GM23338 (cell line): ENCODE data around the gene CLEC3B. TPM values are rescaled to one million over a fixed set of nuclear protein-coding genes. Genes with fewer than 3 reads are reported as not detected.

Experiments
- ATAC-seq: fragments of 200-7000 bp; cut with Tn5 transposase; 3 replicates; pipeline ENCODE4 v1.9.1; 2020
- DNase-seq: peaks from one replicate; pipeline ENCODE4 v3.0.0-alpha.2; 2015; ENCODE audit warnings: low spot score
- H2AFZ ChIP-seq: fragments of 200-600 bp; sonication (generic); 2 replicates; pipeline ENCODE4 v1.8.0; 2016; ENCODE audit warnings: antibody characterized with exemption, mild to moderate bottlenecking, moderate library complexity
- H3F3A ChIP-seq: fragments of 200-600 bp; sonication (generic); replicated peaks from 2 replicates; pipeline ENCODE4 v1.8.0; 2017; ENCODE audit warnings: antibody characterized with exemption, mixed run types, low read depth
- H3K27ac ChIP-seq: fragments of 200-600 bp; sonication (generic); 2 replicates; pipeline ENCODE4 v1.6.1; 2016; ENCODE audit warnings: low read depth
- H3K27me3 ChIP-seq: fragments of 200-600 bp; sonication (generic); 2 replicates; pipeline ENCODE4 v1.8.0; 2016; ENCODE audit warnings: mild to moderate bottlenecking, mixed run types, moderate library complexity; ENCODE audit not compliant: insufficient read depth
- H3K36me3 ChIP-seq: fragments of 200-600 bp; sonication (generic); 2 replicates; pipeline ENCODE4 v1.8.0; 2016; ENCODE audit warnings: mild to moderate bottlenecking; ENCODE audit not compliant: insufficient read depth
- H3K4me1 ChIP-seq: fragments of 200-600 bp; sonication (generic); 2 replicates; pipeline ENCODE4 v1.8.0; 2016; ENCODE audit warnings: mild to moderate bottlenecking, moderate library complexity; ENCODE audit not compliant: insufficient read depth
- H3K4me2 ChIP-seq: fragments of 200-600 bp; sonication (generic); 2 replicates; pipeline ENCODE4 v1.7.1; 2017; ENCODE audit warnings: mixed run types
- H3K4me3 ChIP-seq: fragments of 200-600 bp; sonication (generic); 2 replicates; pipeline ENCODE4 v1.6.1; 2016; ENCODE audit warnings: mixed run types
- H3K79me2 ChIP-seq: fragments of 200-600 bp; sonication (generic); replicated peaks from 2 replicates; pipeline ENCODE4 v1.8.0; 2017; ENCODE audit warnings: mild to moderate bottlenecking; ENCODE audit not compliant: insufficient read depth
- H3K9me2 ChIP-seq: fragments of 200-600 bp; sonication (generic); 2 replicates; pipeline ENCODE4 v1.8.0; 2017; ENCODE audit not compliant: insufficient read depth
- H4K20me1 ChIP-seq: fragments of 200-600 bp; sonication (generic); replicated peaks from 2 replicates; pipeline ENCODE4 v1.8.0; 2017; ENCODE audit warnings: mild to moderate bottlenecking; ENCODE audit not compliant: insufficient read depth
- H3K27ac Mint-ChIP-seq: 2 replicates; pipeline ENCODE4 v1.8.0; 2020; ENCODE audit warnings: inconsistent platforms, mild to moderate bottlenecking, moderate library complexity, mixed read lengths
- H3K27me3 Mint-ChIP-seq: 3 replicates; pipeline ENCODE4 v1.8.0; 2022; ENCODE audit warnings: low read depth, mild to moderate bottlenecking, moderate library complexity, mixed read lengths, inconsistent platforms; ENCODE audit not compliant: insufficient read depth, poor library complexity
- H3K36me3 Mint-ChIP-seq: 3 replicates; pipeline ENCODE4 v1.8.0; 2021; ENCODE audit warnings: low read depth, mild to moderate bottlenecking, inconsistent platforms, moderate library complexity, mixed read lengths
- H3K4me1 Mint-ChIP-seq: 3 replicates; pipeline ENCODE4 v1.8.0; 2020; ENCODE audit warnings: mild to moderate bottlenecking, inconsistent platforms, mixed read lengths
- H3K4me3 Mint-ChIP-seq: 3 replicates; pipeline ENCODE4 v1.8.0; 2021; ENCODE audit warnings: moderate library complexity, mild to moderate bottlenecking, inconsistent platforms, mixed read lengths
- H3K9me3 Mint-ChIP-seq: 3 replicates; pipeline ENCODE4 v1.8.0; 2020; ENCODE audit warnings: moderate library complexity, mild to moderate bottlenecking, inconsistent platforms, mixed read lengths
- CREB1 ChIP-seq: fragments of 250-450 bp; sonication (Bioruptor Pico); IDR thresholded peaks from 2 replicates; pipeline ENCODE4 v1.5.0; 2020; ENCODE audit warnings: low read depth, mild to moderate bottlenecking, moderate library complexity
- EZH2 ChIP-seq: fragments of 200-600 bp; sonication (generic); IDR thresholded peaks from one replicate; pipeline ENCODE4 v1.8.0; 2017; ENCODE audit warnings: antibody characterized with exemption, mild to moderate bottlenecking, low read depth; ENCODE audit not compliant: unreplicated experiment
- JUNB ChIP-seq: IDR thresholded peaks from one replicate; pipeline ENCODE4 v1.6.1; 2016; ENCODE audit warnings: antibody characterized with exemption; ENCODE audit not compliant: unreplicated experiment
- POLR2AphosphoS5 ChIP-seq: IDR thresholded peaks from 2 replicates; pipeline ENCODE4 v1.6.1; 2016; ENCODE audit warnings: antibody characterized with exemption, low read depth
- STAT1 ChIP-seq: IDR thresholded peaks from one replicate; pipeline ENCODE4 v1.6.1; 2016; ENCODE audit warnings: antibody characterized with exemption; ENCODE audit not compliant: unreplicated experiment
- ZNF331 ChIP-seq: fragments of 250-450 bp; sonication (Bioruptor Pico); IDR thresholded peaks from 2 replicates; pipeline ENCODE4 v1.5.0; 2020; ENCODE audit warnings: low read depth, mild to moderate bottlenecking, moderate library complexity
- polyA plus RNA-seq: library from polyadenylated mRNA; unstranded; fragments of >200 nt; fragmentation: Nextera tagmentation; extraction: Ambion mirVana; gene quantifications from 2 replicates; pipeline ENCODE4 v1.2.1, GENCODE V29; 2016
- total RNA-seq: library from RNA; depleted of rRNA; stranded (reverse); fragments of >200 nt; shearing (Covaris generic); gene quantifications from 2 replicates; pipeline ENCODE4 v1.2.3, GENCODE V29; 2014
- TF ChIP-seq, protein P1 (sequence below): fragments of 250-450 bp; sonication (Bioruptor Pico); IDR thresholded peaks from 2 replicates; pipeline ENCODE4 v1.5.0; 2020; ENCODE audit warnings: mild to moderate bottlenecking, moderate library complexity
- TF ChIP-seq, protein P2 (sequence below): IDR thresholded peaks from 2 replicates; pipeline ENCODE4 v1.6.1; 2016; ENCODE audit warnings: antibody characterized with exemption
- TF ChIP-seq, protein P3 (sequence below): IDR thresholded peaks from one replicate; pipeline ENCODE4 v1.6.1; 2018; ENCODE audit warnings: antibody characterized with exemption; ENCODE audit not compliant: unreplicated experiment

The CLEC3B gene
- total and polyA plus RNA-seq, 2 experiments from 2014 or later: not detected

DNA sequence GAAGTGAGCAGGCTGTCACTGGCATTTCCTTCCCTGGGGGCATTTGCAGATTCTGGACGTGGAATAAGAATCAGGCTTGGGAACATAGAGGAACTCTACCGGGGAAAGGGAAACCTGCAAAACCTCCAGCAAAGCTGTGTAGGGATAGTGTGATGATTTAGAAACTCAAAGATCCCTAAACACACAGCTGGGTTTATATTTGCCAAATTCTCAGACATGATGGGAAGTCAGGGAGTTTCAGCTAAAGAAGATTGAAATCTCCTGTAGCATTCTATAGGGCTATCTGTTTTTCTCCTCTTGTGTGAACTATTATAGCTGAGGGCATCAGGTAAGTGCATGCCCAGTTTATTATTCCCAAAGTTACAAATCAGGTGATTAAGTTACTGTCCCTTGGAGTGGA is 9.2 kb upstream of the CLEC3B start (continued):
- TF ChIP-seq, protein P1, sequence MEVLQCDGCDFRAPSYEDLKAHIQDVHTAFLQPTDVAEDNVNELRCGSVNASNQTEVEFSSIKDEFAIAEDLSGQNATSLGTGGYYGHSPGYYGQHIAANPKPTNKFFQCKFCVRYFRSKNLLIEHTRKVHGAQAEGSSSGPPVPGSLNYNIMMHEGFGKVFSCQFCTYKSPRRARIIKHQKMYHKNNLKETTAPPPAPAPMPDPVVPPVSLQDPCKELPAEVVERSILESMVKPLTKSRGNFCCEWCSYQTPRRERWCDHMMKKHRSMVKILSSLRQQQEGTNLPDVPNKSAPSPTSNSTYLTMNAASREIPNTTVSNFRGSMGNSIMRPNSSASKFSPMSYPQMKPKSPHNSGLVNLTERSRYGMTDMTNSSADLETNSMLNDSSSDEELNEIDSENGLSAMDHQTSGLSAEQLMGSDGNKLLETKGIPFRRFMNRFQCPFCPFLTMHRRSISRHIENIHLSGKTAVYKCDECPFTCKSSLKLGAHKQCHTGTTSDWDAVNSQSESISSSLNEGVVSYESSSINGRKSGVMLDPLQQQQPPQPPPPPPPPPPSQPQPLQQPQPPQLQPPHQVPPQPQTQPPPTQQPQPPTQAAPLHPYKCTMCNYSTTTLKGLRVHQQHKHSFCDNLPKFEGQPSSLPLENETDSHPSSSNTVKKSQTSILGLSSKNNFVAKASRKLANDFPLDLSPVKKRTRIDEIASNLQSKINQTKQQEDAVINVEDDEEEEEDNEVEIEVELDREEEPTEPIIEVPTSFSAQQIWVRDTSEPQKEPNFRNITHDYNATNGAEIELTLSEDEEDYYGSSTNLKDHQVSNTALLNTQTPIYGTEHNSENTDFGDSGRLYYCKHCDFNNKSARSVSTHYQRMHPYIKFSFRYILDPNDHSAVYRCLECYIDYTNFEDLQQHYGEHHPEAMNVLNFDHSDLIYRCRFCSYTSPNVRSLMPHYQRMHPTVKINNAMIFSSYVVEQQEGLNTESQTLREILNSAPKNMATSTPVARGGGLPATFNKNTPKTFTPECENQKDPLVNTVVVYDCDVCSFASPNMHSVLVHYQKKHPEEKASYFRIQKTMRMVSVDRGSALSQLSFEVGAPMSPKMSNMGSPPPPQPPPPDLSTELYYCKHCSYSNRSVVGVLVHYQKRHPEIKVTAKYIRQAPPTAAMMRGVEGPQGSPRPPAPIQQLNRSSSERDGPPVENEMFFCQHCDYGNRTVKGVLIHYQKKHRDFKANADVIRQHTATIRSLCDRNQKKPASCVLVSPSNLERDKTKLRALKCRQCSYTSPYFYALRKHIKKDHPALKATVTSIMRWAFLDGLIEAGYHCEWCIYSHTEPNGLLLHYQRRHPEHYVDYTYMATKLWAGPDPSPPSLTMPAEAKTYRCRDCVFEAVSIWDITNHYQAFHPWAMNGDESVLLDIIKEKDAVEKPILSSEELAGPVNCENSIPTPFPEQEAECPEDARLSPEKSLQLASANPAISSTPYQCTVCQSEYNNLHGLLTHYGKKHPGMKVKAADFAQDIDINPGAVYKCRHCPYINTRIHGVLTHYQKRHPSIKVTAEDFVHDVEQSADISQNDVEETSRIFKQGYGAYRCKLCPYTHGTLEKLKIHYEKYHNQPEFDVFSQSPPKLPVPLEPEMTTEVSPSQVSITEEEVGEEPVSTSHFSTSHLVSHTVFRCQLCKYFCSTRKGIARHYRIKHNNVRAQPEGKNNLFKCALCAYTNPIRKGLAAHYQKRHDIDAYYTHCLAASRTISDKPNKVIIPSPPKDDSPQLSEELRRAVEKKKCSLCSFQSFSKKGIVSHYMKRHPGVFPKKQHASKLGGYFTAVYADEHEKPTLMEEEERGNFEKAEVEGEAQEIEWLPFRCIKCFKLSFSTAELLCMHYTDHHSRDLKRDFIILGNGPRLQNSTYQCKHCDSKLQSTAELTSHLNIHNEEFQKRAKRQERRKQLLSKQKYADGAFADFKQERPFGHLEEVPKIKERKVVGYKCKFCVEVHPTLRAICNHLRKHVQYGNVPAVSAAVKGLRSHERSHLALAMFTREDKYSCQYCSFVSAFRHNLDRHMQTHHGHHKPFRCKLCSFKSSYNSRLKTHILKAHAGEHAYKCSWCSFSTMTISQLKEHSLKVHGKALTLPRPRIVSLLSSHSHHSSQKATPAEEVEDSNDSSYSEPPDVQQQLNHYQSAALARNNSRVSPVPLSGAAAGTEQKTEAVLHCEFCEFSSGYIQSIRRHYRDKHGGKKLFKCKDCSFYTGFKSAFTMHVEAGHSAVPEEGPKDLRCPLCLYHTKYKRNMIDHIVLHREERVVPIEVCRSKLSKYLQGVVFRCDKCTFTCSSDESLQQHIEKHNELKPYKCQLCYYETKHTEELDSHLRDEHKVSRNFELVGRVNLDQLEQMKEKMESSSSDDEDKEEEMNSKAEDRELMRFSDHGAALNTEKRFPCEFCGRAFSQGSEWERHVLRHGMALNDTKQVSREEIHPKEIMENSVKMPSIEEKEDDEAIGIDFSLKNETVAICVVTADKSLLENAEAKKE (CRISPR knock-in tag): no peak
- TF ChIP-seq EZH2: no peak
- no peak for TF ChIP-seq STAT1
- no peak for TF ChIP-seq POLR2AphosphoS5
- TF ChIP-seq, protein P2, sequence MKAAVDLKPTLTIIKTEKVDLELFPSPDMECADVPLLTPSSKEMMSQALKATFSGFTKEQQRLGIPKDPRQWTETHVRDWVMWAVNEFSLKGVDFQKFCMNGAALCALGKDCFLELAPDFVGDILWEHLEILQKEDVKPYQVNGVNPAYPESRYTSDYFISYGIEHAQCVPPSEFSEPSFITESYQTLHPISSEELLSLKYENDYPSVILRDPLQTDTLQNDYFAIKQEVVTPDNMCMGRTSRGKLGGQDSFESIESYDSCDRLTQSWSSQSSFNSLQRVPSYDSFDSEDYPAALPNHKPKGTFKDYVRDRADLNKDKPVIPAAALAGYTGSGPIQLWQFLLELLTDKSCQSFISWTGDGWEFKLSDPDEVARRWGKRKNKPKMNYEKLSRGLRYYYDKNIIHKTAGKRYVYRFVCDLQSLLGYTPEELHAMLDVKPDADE: no peak

DNA sequence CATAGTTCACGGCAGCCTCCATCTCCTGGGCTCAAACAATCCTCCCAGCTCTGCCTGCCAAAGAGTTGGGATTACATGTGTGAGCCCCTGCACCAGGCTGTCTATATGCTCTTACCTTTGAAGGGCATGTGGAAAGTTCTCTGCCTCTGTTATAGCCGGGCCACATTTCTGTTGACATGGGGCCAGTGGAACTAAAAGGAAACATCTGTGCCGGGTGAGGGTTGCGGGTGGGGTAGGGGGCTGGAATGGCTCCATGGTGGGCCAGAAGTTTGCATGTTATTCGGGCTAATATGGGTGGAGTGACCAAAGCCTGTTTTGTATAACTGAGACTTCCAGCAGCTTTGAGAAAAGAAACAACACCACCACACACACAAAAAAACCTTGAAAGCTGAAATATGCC is 8.3 kb upstream of the CLEC3B start:
- Histone ChIP-seq H3K27me3 (no peaks in the 10 kb centered on the region), H3F3A (no peaks in the 10 kb centered on the region), H2AFZ (no peak overlapping the region), H3K27ac (no peak overlapping the region; the same call in 1 of the 2 replicates), H3K4me1 (0 out of 2 replicates have a peak, but pooled peaks cover 3% of the 10 kb centered on the region), H4K20me1 (peaks cover 4% of the 10 kb centered on the region), H3K4me3 (no peak overlapping the region), H3K9me2 (0 out of 2 replicates have a peak, but pooled peaks cover 3% of the 10 kb centered on the region), H3K79me2 (no peaks in the 10 kb centered on the region), H3K36me3 (peaks cover 4% of the 10 kb centered on the region; the same call in 1 of the 2 replicates), H3K4me2 (no peak overlapping the region)
- H3K4me1 Mint-ChIP-seq: peaks cover 13% of the 10 kb centered on the region; the same call in 2 of the 3 replicates
- no peak overlapping the region for H3K27ac Mint-ChIP-seq
- no peak for DNase-seq
- no peak overlapping the region for H3K4me3 Mint-ChIP-seq
- H3K27me3 Mint-ChIP-seq: peaks cover 5% of the 10 kb centered on the region
- no peak for ATAC-seq
- H3K36me3 Mint-ChIP-seq: peaks cover 13% of the 10 kb centered on the region
- no peaks in the 10 kb centered on the region for H3K9me3 Mint-ChIP-seq
- TF ChIP-seq CREB1 (CRISPR knock-in tag): no peak
- TF ChIP-seq STAT1: no peak
- TF ChIP-seq, protein P2: no peak
- TF ChIP-seq POLR2AphosphoS5: no peak
- no peak for TF ChIP-seq JUNB
- TF ChIP-seq, protein P3, sequence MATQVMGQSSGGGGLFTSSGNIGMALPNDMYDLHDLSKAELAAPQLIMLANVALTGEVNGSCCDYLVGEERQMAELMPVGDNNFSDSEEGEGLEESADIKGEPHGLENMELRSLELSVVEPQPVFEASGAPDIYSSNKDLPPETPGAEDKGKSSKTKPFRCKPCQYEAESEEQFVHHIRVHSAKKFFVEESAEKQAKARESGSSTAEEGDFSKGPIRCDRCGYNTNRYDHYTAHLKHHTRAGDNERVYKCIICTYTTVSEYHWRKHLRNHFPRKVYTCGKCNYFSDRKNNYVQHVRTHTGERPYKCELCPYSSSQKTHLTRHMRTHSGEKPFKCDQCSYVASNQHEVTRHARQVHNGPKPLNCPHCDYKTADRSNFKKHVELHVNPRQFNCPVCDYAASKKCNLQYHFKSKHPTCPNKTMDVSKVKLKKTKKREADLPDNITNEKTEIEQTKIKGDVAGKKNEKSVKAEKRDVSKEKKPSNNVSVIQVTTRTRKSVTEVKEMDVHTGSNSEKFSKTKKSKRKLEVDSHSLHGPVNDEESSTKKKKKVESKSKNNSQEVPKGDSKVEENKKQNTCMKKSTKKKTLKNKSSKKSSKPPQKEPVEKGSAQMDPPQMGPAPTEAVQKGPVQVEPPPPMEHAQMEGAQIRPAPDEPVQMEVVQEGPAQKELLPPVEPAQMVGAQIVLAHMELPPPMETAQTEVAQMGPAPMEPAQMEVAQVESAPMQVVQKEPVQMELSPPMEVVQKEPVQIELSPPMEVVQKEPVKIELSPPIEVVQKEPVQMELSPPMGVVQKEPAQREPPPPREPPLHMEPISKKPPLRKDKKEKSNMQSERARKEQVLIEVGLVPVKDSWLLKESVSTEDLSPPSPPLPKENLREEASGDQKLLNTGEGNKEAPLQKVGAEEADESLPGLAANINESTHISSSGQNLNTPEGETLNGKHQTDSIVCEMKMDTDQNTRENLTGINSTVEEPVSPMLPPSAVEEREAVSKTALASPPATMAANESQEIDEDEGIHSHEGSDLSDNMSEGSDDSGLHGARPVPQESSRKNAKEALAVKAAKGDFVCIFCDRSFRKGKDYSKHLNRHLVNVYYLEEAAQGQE: no peak
- no peak for TF ChIP-seq ZNF331
- no peak for TF ChIP-seq EZH2
